Measurements from ENCODE around the gene AUTS2. TPM values are rescaled to one million over a fixed set of nuclear protein-coding genes. Genes with fewer than 3 reads are reported as not detected.

The AUTS2 gene
- total RNA-seq, 1 donor from 2014 or later, result 53.0 TPM

DNA sequence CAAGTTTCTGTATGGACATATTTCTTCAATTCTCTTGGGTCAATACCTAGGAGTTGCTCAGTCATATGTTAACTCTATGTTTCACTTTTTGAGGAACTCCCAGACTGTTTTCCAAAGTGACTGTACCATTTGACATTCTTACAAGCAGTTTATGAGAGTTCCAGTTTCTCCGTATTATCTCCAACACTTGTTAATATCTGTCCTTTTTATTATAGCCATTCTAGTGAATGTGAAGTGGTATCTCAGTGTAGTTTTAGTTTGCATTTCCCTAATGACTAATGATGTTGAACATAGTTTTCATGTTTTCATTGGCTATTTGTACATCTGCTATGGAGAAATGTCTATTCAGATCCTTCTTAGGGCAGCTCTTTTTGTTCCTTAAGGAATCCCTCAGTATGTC, 1002.7 kb downstream of the AUTS2 start:
- peaks cover 10% of the 10 kb centered on the region for H3K4me1 ChIP-seq

GRCh38 chr7:70602117-70602516, 1003.8 kb downstream of the AUTS2 start:
- Histone ChIP-seq H3K36me3 (no peaks in the 10 kb centered on the region), H3K4me1 (peaks cover 4% of the 10 kb centered on the region), H3K27ac (no peak overlapping the region), H3K9me3 (no peaks in the 10 kb centered on the region), H3K27me3 (no peaks in the 10 kb centered on the region), H3K4me3 (no peak overlapping the region)
- intact Hi-C loops (cut with DNase I), result no loop called here
- TF ChIP-seq POLR2A (IDR thresholded peaks at IDR 0.05) (no peak), POLR2AphosphoS5 (IDR thresholded peaks at IDR 0.05; ENCODE audit: insufficient read depth in 1 of 2, low read depth in 1 of 2) (no peak)
- TF ChIP-seq, protein P1, sequence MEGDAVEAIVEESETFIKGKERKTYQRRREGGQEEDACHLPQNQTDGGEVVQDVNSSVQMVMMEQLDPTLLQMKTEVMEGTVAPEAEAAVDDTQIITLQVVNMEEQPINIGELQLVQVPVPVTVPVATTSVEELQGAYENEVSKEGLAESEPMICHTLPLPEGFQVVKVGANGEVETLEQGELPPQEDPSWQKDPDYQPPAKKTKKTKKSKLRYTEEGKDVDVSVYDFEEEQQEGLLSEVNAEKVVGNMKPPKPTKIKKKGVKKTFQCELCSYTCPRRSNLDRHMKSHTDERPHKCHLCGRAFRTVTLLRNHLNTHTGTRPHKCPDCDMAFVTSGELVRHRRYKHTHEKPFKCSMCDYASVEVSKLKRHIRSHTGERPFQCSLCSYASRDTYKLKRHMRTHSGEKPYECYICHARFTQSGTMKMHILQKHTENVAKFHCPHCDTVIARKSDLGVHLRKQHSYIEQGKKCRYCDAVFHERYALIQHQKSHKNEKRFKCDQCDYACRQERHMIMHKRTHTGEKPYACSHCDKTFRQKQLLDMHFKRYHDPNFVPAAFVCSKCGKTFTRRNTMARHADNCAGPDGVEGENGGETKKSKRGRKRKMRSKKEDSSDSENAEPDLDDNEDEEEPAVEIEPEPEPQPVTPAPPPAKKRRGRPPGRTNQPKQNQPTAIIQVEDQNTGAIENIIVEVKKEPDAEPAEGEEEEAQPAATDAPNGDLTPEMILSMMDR (IDR thresholded peaks at IDR 0.05), result no peak
- DNase-seq (ENCODE audit: extremely low spot score in 2 of 2), result no peak

More for the DNA sequence above, 1002.7 kb downstream of the AUTS2 start:
- intact Hi-C loops (cut with DNase I), result no loop called here
- no peak overlapping the region for H3K4me3 ChIP-seq
- no peak overlapping the region for H3K27ac ChIP-seq
- no peaks in the 10 kb centered on the region for H3K27me3 ChIP-seq
- no peak for TF ChIP-seq POLR2AphosphoS5 (IDR thresholded peaks at IDR 0.05; ENCODE audit: insufficient read depth in 1 of 2, low read depth in 1 of 2)
- TF ChIP-seq POLR2A (IDR thresholded peaks at IDR 0.05), result no peak
- TF ChIP-seq, protein P1 (IDR thresholded peaks at IDR 0.05), result no peak
- no peak for DNase-seq (ENCODE audit: extremely low spot score in 2 of 2)
- no peaks in the 10 kb centered on the region for H3K36me3 ChIP-seq
- no peaks in the 10 kb centered on the region for H3K9me3 ChIP-seq

GRCh38 chr7:70607281-70607680, 1009.0 kb downstream of the AUTS2 start:
- H3K4me1 ChIP-seq, result no peaks in the 10 kb centered on the region
- H3K9me3 ChIP-seq, result no peaks in the 10 kb centered on the region
- no peak for TF ChIP-seq POLR2AphosphoS5 (IDR thresholded peaks at IDR 0.05; ENCODE audit: insufficient read depth in 1 of 2, low read depth in 1 of 2)
- TF ChIP-seq, protein P1 (IDR thresholded peaks at IDR 0.05), result no peak
- no peak for TF ChIP-seq POLR2A (IDR thresholded peaks at IDR 0.05)
- H3K27me3 ChIP-seq, result no peaks in the 10 kb centered on the region
- no peak overlapping the region for H3K4me3 ChIP-seq
- no peaks in the 10 kb centered on the region for H3K36me3 ChIP-seq
- intact Hi-C loops (cut with DNase I), result no loop called here
- DNase-seq (ENCODE audit: extremely low spot score in 2 of 2), result no peak
- H3K27ac ChIP-seq, result no peak overlapping the region

GRCh38 chr7:70607759-70608158, 1009.5 kb downstream of the AUTS2 start:
- Histone ChIP-seq H3K36me3 (no peaks in the 10 kb centered on the region), H3K4me1 (no peaks in the 10 kb centered on the region), H3K4me3 (no peak overlapping the region), H3K27ac (no peak overlapping the region), H3K9me3 (no peaks in the 10 kb centered on the region), H3K27me3 (no peaks in the 10 kb centered on the region)
- no peak for DNase-seq (ENCODE audit: extremely low spot score in 2 of 2)
- intact Hi-C loops (cut with DNase I), result no loop called here
- TF ChIP-seq POLR2A (IDR thresholded peaks at IDR 0.05) (no peak), POLR2AphosphoS5 (IDR thresholded peaks at IDR 0.05; ENCODE audit: insufficient read depth in 1 of 2, low read depth in 1 of 2) (no peak)
- TF ChIP-seq, protein P1 (IDR thresholded peaks at IDR 0.05), result no peak

DNA sequence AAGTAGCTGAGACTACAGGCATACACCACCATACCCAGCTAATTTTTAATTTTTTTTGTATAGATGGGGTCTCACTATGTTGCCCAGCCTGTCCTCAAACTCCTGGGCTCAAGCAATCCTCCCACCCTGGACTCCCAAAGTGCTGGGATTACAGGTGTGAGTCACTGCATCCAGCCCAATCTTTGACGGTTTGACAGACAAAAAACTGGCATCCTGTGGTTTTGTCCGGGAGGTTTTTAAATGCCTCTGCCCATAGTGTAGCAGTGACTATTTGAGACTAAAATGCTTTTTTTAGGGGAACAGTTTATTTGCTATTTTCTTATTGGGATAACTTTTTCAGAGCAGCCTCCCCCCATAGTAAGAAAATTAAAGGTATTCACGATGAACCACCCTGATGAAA, 1010.0 kb downstream of the AUTS2 start:
- intact Hi-C loops (cut with DNase I), result no loop called here
- no peaks in the 10 kb centered on the region for H3K27me3 ChIP-seq
- H3K4me1 ChIP-seq, result no peaks in the 10 kb centered on the region
- TF ChIP-seq POLR2A (IDR thresholded peaks at IDR 0.05) (no peak), POLR2AphosphoS5 (IDR thresholded peaks at IDR 0.05; ENCODE audit: insufficient read depth in 1 of 2, low read depth in 1 of 2) (no peak)
- TF ChIP-seq, protein P1 (IDR thresholded peaks at IDR 0.05), result no peak
- H3K27ac ChIP-seq, result no peak overlapping the region
- H3K36me3 ChIP-seq, result no peaks in the 10 kb centered on the region
- H3K9me3 ChIP-seq, result no peaks in the 10 kb centered on the region
- no peak overlapping the region for H3K4me3 ChIP-seq
- no peak for DNase-seq (ENCODE audit: extremely low spot score in 2 of 2)

Measured in vagina (tissue), 2 donors.